Keratinocyte (primary cell): ENCODE data around the gene HEATR9. TPM values are rescaled to one million over a fixed set of nuclear protein-coding genes. Genes with fewer than 3 reads are reported as not detected.
A peak's percentile ranks its signal among the peaks of the same experiment; 100 is the strongest.

Source experiments
- DNase-seq: peaks from one replicate; pipeline ENCODE4 v3.0.0-alpha.2; 2011; ENCODE audit warnings: low read depth, missing footprints, low spot score
- FAIRE-seq: peaks from 2 replicates; lab custom pipeline; 2011; peaks lifted over from hg19 to GRCh38; lab: Jason Lieb, UNC
- H2AFZ ChIP-seq: 2 replicates; pipeline ENCODE4 v1.6.0; 2012; ENCODE audit warnings: low read length, control low read depth, inconsistent platforms; ENCODE audit not compliant: control insufficient read depth
- H3K27ac ChIP-seq: 2 replicates; pipeline ENCODE4 v1.5.1; 2011; ENCODE audit warnings: low read length; ENCODE audit not compliant: control insufficient read depth, insufficient read depth
- H3K27me3 ChIP-seq: 3 replicates; pipeline ENCODE4 v1.6.0; 2011; ENCODE audit warnings: low read length; ENCODE audit not compliant: control insufficient read depth, insufficient read depth; ENCODE audit errors: extremely low read depth
- H3K36me3 ChIP-seq, 2 experiments: 2 replicates in 1 of 2; 3 replicates in 1 of 2; pipeline ENCODE4 v1.5.1; 2011; ENCODE audit warnings: low read length in 2 of 2, mild to moderate bottlenecking in 1 of 2; ENCODE audit not compliant: control insufficient read depth in 2 of 2, insufficient read depth in 2 of 2; ENCODE audit errors: extremely low read depth in 1 of 2
- H3K4me1 ChIP-seq: 3 replicates; pipeline ENCODE4 v1.5.1; 2011; ENCODE audit warnings: low read length; ENCODE audit not compliant: control insufficient read depth, insufficient read depth; ENCODE audit errors: extremely low read depth
- H3K4me2 ChIP-seq: 3 replicates; pipeline ENCODE4 v1.6.0; 2011; ENCODE audit warnings: low read depth, low read length; ENCODE audit not compliant: control insufficient read depth, insufficient read depth; ENCODE audit errors: extremely low read depth
- H3K4me3 ChIP-seq, 3 experiments: fragments of 200-600 bp in 1 of 3; sonication (generic) in 1 of 3; 2 replicates in 2 of 3; 3 replicates in 1 of 3; pipeline ENCODE4 v1.5.1; 2011 to 2016; ENCODE audit warnings: low read length in 3 of 3, mild to moderate bottlenecking in 3 of 3, control low read depth in 2 of 3, inconsistent platforms in 1 of 3, low read depth in 1 of 3, mixed read lengths in 1 of 3, mixed run types in 1 of 3, moderate library complexity in 1 of 3; ENCODE audit not compliant: control insufficient read depth in 2 of 3, insufficient read depth in 2 of 3; ENCODE audit errors: extremely low read depth in 1 of 3
- H3K79me2 ChIP-seq: 2 replicates; pipeline ENCODE4 v1.6.0; 2012; ENCODE audit warnings: low read length; ENCODE audit not compliant: control insufficient read depth, insufficient read depth
- H3K9ac ChIP-seq: 3 replicates; pipeline ENCODE4 v1.6.0; 2011; ENCODE audit warnings: low read length; ENCODE audit not compliant: control insufficient read depth, insufficient read depth; ENCODE audit errors: extremely low read depth
- H3K9me1 ChIP-seq: 3 replicates; pipeline ENCODE4 v1.6.0; 2011; ENCODE audit warnings: low read length; ENCODE audit not compliant: control insufficient read depth, insufficient read depth; ENCODE audit errors: extremely low read depth
- H3K9me3 ChIP-seq: 2 replicates; pipeline ENCODE4 v1.5.1; 2012; ENCODE audit warnings: low read depth, low read length; ENCODE audit not compliant: control insufficient read depth
- H4K20me1 ChIP-seq: 3 replicates; pipeline ENCODE4 v1.6.0; 2011; ENCODE audit warnings: low read length; ENCODE audit not compliant: control insufficient read depth, insufficient read depth; ENCODE audit errors: extremely low read depth
- CTCF ChIP-seq, 3 experiments: IDR thresholded peaks in 1 of 3; conservative IDR thresholded peaks in 1 of 3; optimal IDR thresholded peaks in 1 of 3; 2 replicates in 2 of 3; 3 replicates in 1 of 3; pipeline versions ENCODE3 to v1.5.1; 2011; ENCODE audit warnings: low read length in 3 of 3, mild to moderate bottlenecking in 3 of 3, moderate library complexity in 2 of 3, control low read depth in 1 of 3, inconsistent platforms in 1 of 3; ENCODE audit not compliant: insufficient read depth in 2 of 3; ENCODE audit errors: extremely low read depth in 1 of 3
- EZH2 ChIP-seq: IDR thresholded peaks from one replicate; pipeline ENCODE4 v1.6.1; 2012; ENCODE audit warnings: inconsistent platforms, mild to moderate bottlenecking, low read length, moderate library complexity
- dilution Hi-C: fragments of 300-500 bp; cut with MboI; formaldehyde crosslinking; loops from one replicate; pipeline ENCODE4 v1.7.0; 2020; ENCODE audit warnings: low sequenced_read_pairs; ENCODE audit not compliant: extremely low pct_ligation_motif_present
- polyA plus RNA-seq, 5 experiments: library from polyadenylated mRNA; depleted of rRNA in 3 of 5; stranded (reverse) in 3 of 5; stranded (forward) in 1 of 5; unstranded in 1 of 5; fragments of >200 nt; gene quantifications; 1 replicate in 1 of 5; 2 replicates in 3 of 5; 3 replicates in 1 of 5; pipeline versions ENCODE4 v1.2.1 to v1.2.3, GENCODE V29; 2011 to 2012; ENCODE audit warnings: missing spikeins in 2 of 5, low read depth in 1 of 5, low replicate concordance in 1 of 5

Gene HEATR9
- polyA plus RNA-seq, 1 donor (not counting 4 experiments of a cell fraction or from before 2014, with no cell fraction given), result not detected

- no peak overlapping the region for H3K9ac ChIP-seq
- peaks cover 0 to 4% of the 10 kb centered on the region in 2 experiments for H3K36me3 ChIP-seq
- H4K20me1 ChIP-seq, result peaks cover 16% of the 10 kb centered on the region
- no peak for FAIRE-seq
- H3K9me3 ChIP-seq, result no peaks in the 10 kb centered on the region
- no peak overlapping the region for H3K27ac ChIP-seq
- peaks cover 27% of the 10 kb centered on the region for H3K4me1 ChIP-seq
- H3K4me2 ChIP-seq, result no peak overlapping the region
- no peak for TF ChIP-seq EZH2
- TF ChIP-seq CTCF (optimal IDR thresholded peaks at IDR 0.05 in 1 of 3, IDR thresholded peaks at IDR 0.05 in 1 of 3, conservative IDR thresholded peaks at IDR 0.05 in 1 of 3; ENCODE audit: extremely low read depth in 1 of 3, insufficient read depth in 2 of 3, low read length in 3 of 3), result no peak
- no peaks in the 10 kb centered on the region for H3K27me3 ChIP-seq
- H3K79me2 ChIP-seq, result peaks cover 81% of the 10 kb centered on the region
- H3K9me1 ChIP-seq, result peaks cover 2% of the 10 kb centered on the region
- no peak overlapping the region for H2AFZ ChIP-seq
- dilution Hi-C loops, result no loop called here
- no peak for DNase-seq
- H3K4me3 ChIP-seq, result no peak overlapping the region
Measured at GRCh38 chr17:35812456-35812855, 56.2 kb downstream of the HEATR9 start.

- Histone ChIP-seq H2AFZ (no peak overlapping the region), H3K4me3 (no peak overlapping the region), H3K27me3 (no peaks in the 10 kb centered on the region), H4K20me1 (peaks cover 16% of the 10 kb centered on the region), H3K9ac (no peak overlapping the region), H3K27ac (no peak overlapping the region), H3K4me1 (peaks cover 30% of the 10 kb centered on the region), H3K79me2 (peaks cover 74% of the 10 kb centered on the region), H3K36me3 (peaks cover 0 to 4% of the 10 kb centered on the region in 2 experiments), H3K4me2 (peak overlapping the region; percentile 100), H3K9me3 (no peaks in the 10 kb centered on the region), H3K9me1 (peaks cover 2% of the 10 kb centered on the region)
- dilution Hi-C loops, result no loop called here
- DNase-seq (no peak), FAIRE-seq (no peak)
- TF ChIP-seq CTCF (optimal IDR thresholded peaks at IDR 0.05 in 1 of 3, IDR thresholded peaks at IDR 0.05 in 1 of 3, conservative IDR thresholded peaks at IDR 0.05 in 1 of 3; ENCODE audit: extremely low read depth in 1 of 3, insufficient read depth in 2 of 3, low read length in 3 of 3) (no peak), EZH2 (no peak)
Measured at GRCh38 chr17:35811759-35812158, 56.9 kb downstream of the HEATR9 start.
